PC-9 (cell line): ENCODE results near the gene CD2BP2.

Experiments used
- CTCF ChIP-seq: fragments of 200-600 bp; sonication (generic); conservative IDR thresholded peaks from 2 replicates; pipeline ENCODE4 v1.6.1; 2017; ENCODE audit warnings: mixed run types, antibody characterized with exemption, mild to moderate bottlenecking, moderate library complexity
- EZH2 ChIP-seq: fragments of 200-600 bp; sonication (generic); IDR thresholded peaks from 2 replicates; pipeline ENCODE4 v1.8.0; 2017; ENCODE audit warnings: antibody characterized with exemption, low read depth

GRCh38 chr16:30377050-30377811 is 22.1 kb upstream of the CD2BP2 start:
- TF ChIP-seq EZH2 (no peak), CTCF (no peak)
